H1 (cell line): ENCODE results near the gene FBP1. TPM values are rescaled to one million over a fixed set of nuclear protein-coding genes. Genes with fewer than 3 reads are reported as not detected.

ENCODE experiments used
- CTCF ChIA-PET: fragments of 300-600 bp; sonication (Branson Sonifier 250); formaldehyde crosslinking; loops from one replicate; lab custom pipeline; 2021; ENCODE audit not compliant: partially characterized antibody; lab: Charles Lee
- POLR2A ChIA-PET: fragments of 300-600 bp; sonication (Branson Sonifier 250); formaldehyde crosslinking; loops from one replicate; lab custom pipeline; 2021; ENCODE audit warnings: inconsistent platforms; ENCODE audit not compliant: partially characterized antibody; lab: Charles Lee
- DNase-seq, 2 experiments: peaks; one replicate each; pipeline versions ENCODE4 v3.0.0 to v3.0.0-alpha.2; 2010 to 2022; ENCODE audit warnings: low spot score in 2 of 2, low read depth in 1 of 2, mixed read lengths in 1 of 2
- FAIRE-seq: peaks from 2 replicates; lab custom pipeline; 2011; peaks lifted over from hg19 to GRCh38; lab: Jason Lieb, UNC
- H2AFZ ChIP-seq: 2 replicates; pipeline ENCODE4 v1.8.1; 2012; ENCODE audit warnings: low read length, inconsistent platforms
- H2AK5ac ChIP-seq: 2 replicates; pipeline ENCODE4 v1.6.1; 2013; ENCODE audit warnings: low read depth, low read length
- H2BK120ac ChIP-seq: replicated peaks from 2 replicates; pipeline ENCODE3; 2013; ENCODE audit warnings: low read depth, low read length, inconsistent platforms
- H2BK12ac ChIP-seq: 2 replicates; pipeline ENCODE4 v1.6.1; 2013; ENCODE audit warnings: low read depth, low read length
- H2BK15ac ChIP-seq: 2 replicates; pipeline ENCODE4 v1.6.1; 2013; ENCODE audit warnings: low read length
- H2BK20ac ChIP-seq: 2 replicates; pipeline ENCODE4 v1.6.1; 2013; ENCODE audit warnings: low read length
- H2BK5ac ChIP-seq: 2 replicates; pipeline ENCODE4 v1.6.1; 2013; ENCODE audit warnings: low read depth, low read length
- H3K14ac ChIP-seq: 2 replicates; pipeline ENCODE4 v1.6.1; 2013; ENCODE audit warnings: inconsistent platforms; ENCODE audit not compliant: insufficient read length
- H3K18ac ChIP-seq: 2 replicates; pipeline ENCODE4 v1.6.1; 2013; ENCODE audit warnings: low read length; ENCODE audit errors: extremely low read depth
- H3K23ac ChIP-seq: 2 replicates; pipeline ENCODE4 v1.6.1; 2013; ENCODE audit warnings: inconsistent platforms; ENCODE audit not compliant: insufficient read length
- H3K23me2 ChIP-seq: 2 replicates; pipeline ENCODE4 v1.6.1; 2013; ENCODE audit warnings: low read depth, low read length
- H3K27ac ChIP-seq: 2 replicates; pipeline ENCODE4 v1.6.1; 2011; ENCODE audit warnings: low read depth, low read length, inconsistent platforms
- H3K27me3 ChIP-seq, 4 experiments: replicated peaks in 1 of 4; 1 replicate in 1 of 4; 2 replicates in 3 of 4; pipeline versions ENCODE4 v1.6.1 to v1.8.1; 2011 to 2013; ENCODE audit warnings: low read length in 3 of 4, mild to moderate bottlenecking in 3 of 4, inconsistent platforms in 2 of 4, mixed read lengths in 2 of 4, moderate library complexity in 1 of 4; ENCODE audit not compliant: control insufficient read depth in 3 of 4, insufficient read depth in 3 of 4; ENCODE audit errors: extremely low read depth in 1 of 4
- H3K36me3 ChIP-seq, 4 experiments: 2 replicates each; pipeline versions ENCODE4 v1.6.1 to v1.8.1; 2011 to 2013; ENCODE audit warnings: mild to moderate bottlenecking in 4 of 4, low read length in 3 of 4, moderate library complexity in 2 of 4, control low read depth in 1 of 4, inconsistent platforms in 1 of 4; ENCODE audit not compliant: insufficient read depth in 4 of 4, control insufficient read depth in 2 of 4
- H3K4ac ChIP-seq: replicated peaks from 2 replicates; pipeline ENCODE3; 2013; ENCODE audit warnings: low read length, low read depth, mixed read lengths, inconsistent platforms; ENCODE audit not compliant: insufficient read length
- H3K4me1 ChIP-seq, 4 experiments: replicated peaks in 1 of 4; 1 replicate in 1 of 4; 2 replicates in 3 of 4; pipeline versions ENCODE4 v1.6.1 to v1.8.1; 2011 to 2013; ENCODE audit warnings: low read length in 3 of 4, inconsistent platforms in 2 of 4, mixed read lengths in 1 of 4; ENCODE audit not compliant: insufficient read depth in 4 of 4, control insufficient read depth in 3 of 4
- H3K4me2 ChIP-seq, 2 experiments: 2 replicates each; pipeline versions ENCODE4 v1.6.1 to v1.8.1; 2011 to 2013; ENCODE audit warnings: low read depth in 2 of 2, low read length in 2 of 2, control low read depth in 1 of 2, inconsistent platforms in 1 of 2, mild to moderate bottlenecking in 1 of 2; ENCODE audit not compliant: insufficient read depth in 1 of 2
- H3K4me3 ChIP-seq, 4 experiments: fragments of 200-600, 300-600 bp in 1 of 4; sonication (generic), shearing (Covaris generic), sonication (Bioruptor Twin) in 1 of 4; 2 replicates each; pipeline versions ENCODE4 v1.5.1 to v1.8.1; 2011 to 2016; ENCODE audit warnings: low read length in 4 of 4, low read depth in 3 of 4, control low read depth in 2 of 4, inconsistent platforms in 2 of 4, mild to moderate bottlenecking in 2 of 4, mixed read lengths in 1 of 4, moderate library complexity in 1 of 4; ENCODE audit not compliant: insufficient read depth in 2 of 4; ENCODE audit errors: extremely low read depth in 1 of 4
- H3K56ac ChIP-seq: replicated peaks from 2 replicates; pipeline ENCODE3; 2013; ENCODE audit warnings: low read depth, mild to moderate bottlenecking, mixed read lengths, low read length, inconsistent platforms; ENCODE audit not compliant: insufficient read length
- H3K79me1 ChIP-seq: 2 replicates; pipeline ENCODE4 v1.6.1; 2013; ENCODE audit warnings: low read depth, low read length, control low read depth
- H3K79me2 ChIP-seq, 2 experiments: 2 replicates each; pipeline versions ENCODE4 v1.6.1 to v1.8.1; 2012 to 2013; ENCODE audit warnings: low read length in 2 of 2, mild to moderate bottlenecking in 2 of 2, inconsistent platforms in 1 of 2; ENCODE audit not compliant: insufficient read depth in 2 of 2, control insufficient read depth in 1 of 2
- H3K9ac ChIP-seq, 4 experiments: replicated peaks in 1 of 4; 1 replicate in 1 of 4; 2 replicates in 3 of 4; pipeline versions ENCODE4 v1.6.1 to v1.8.1; 2011 to 2013; ENCODE audit warnings: low read depth in 3 of 4, low read length in 3 of 4, control low read depth in 2 of 4, mild to moderate bottlenecking in 2 of 4, moderate library complexity in 2 of 4, inconsistent platforms in 1 of 4; ENCODE audit errors: extremely low read depth in 1 of 4
- H3K9me3 ChIP-seq, 2 experiments: 2 replicates each; pipeline versions ENCODE4 v1.6.1 to v1.8.1; 2012 to 2013; ENCODE audit warnings: mild to moderate bottlenecking in 2 of 2, moderate library complexity in 2 of 2, control low read depth in 1 of 2, inconsistent platforms in 1 of 2, low read depth in 1 of 2, low read length in 1 of 2, mixed read lengths in 1 of 2; ENCODE audit not compliant: insufficient read depth in 2 of 2
- H4K20me1 ChIP-seq, 2 experiments: replicated peaks in 1 of 2; 2 replicates each; pipeline versions ENCODE3 to v1.8.1; 2011 to 2013; ENCODE audit warnings: inconsistent platforms in 2 of 2, low read length in 2 of 2, mild to moderate bottlenecking in 1 of 2; ENCODE audit not compliant: insufficient read depth in 2 of 2, control insufficient read depth in 1 of 2
- H4K5ac ChIP-seq: 2 replicates; pipeline ENCODE4 v1.6.1; 2013; ENCODE audit warnings: low read length, low read depth, mixed read lengths, inconsistent platforms; ENCODE audit not compliant: insufficient read length
- H4K8ac ChIP-seq: 2 replicates; pipeline ENCODE4 v1.8.0; 2013; ENCODE audit warnings: mild to moderate bottlenecking, moderate library complexity, low read length, inconsistent platforms; ENCODE audit not compliant: insufficient read depth; ENCODE audit errors: extremely low read depth
- H4K91ac ChIP-seq: replicated peaks from 2 replicates; pipeline ENCODE3; 2013; ENCODE audit warnings: low read length, mixed read lengths, inconsistent platforms; ENCODE audit not compliant: insufficient read length
- BCL11A ChIP-seq, 2 experiments: IDR thresholded peaks; one replicate each; pipeline ENCODE4 v1.6.1; 2011; ENCODE audit warnings: low read depth in 2 of 2, low read length in 2 of 2, mild to moderate bottlenecking in 2 of 2
- BRCA1 ChIP-seq: IDR thresholded peaks from 2 replicates; pipeline ENCODE4 v1.6.1; 2012; ENCODE audit warnings: low read depth, low read length, improper control_type of control experiment
- CREB1 ChIP-seq: IDR thresholded peaks from 2 replicates; pipeline ENCODE4 v1.6.1; 2012; ENCODE audit warnings: inconsistent platforms
- HDAC2 ChIP-seq, 2 experiments: fragments of 300-600 bp in 1 of 2; sonication (generic) in 1 of 2; IDR thresholded peaks; 2 replicates each; pipeline ENCODE4 v1.6.1; 2011 to 2012; ENCODE audit warnings: low read depth in 2 of 2, low read length in 2 of 2, mild to moderate bottlenecking in 2 of 2, moderate library complexity in 2 of 2, borderline replicate concordance in 1 of 2, inconsistent platforms in 1 of 2
- JUN ChIP-seq: IDR thresholded peaks from 2 replicates; pipeline ENCODE4 v1.6.1; 2011; ENCODE audit warnings: low read depth, mild to moderate bottlenecking, improper control_type of control experiment, low read length
- NRF1 ChIP-seq: IDR thresholded peaks from 2 replicates; pipeline ENCODE4 v1.6.1; 2011; ENCODE audit warnings: mild to moderate bottlenecking, low read depth, low read length, improper control_type of control experiment
- POU5F1 ChIP-seq: IDR thresholded peaks from 2 replicates; pipeline ENCODE4 v1.6.1; 2011; ENCODE audit warnings: low read depth, mild to moderate bottlenecking, low read length, moderate library complexity
- SP4 ChIP-seq: IDR thresholded peaks from 2 replicates; pipeline ENCODE4 v1.6.1; 2012; ENCODE audit warnings: low read length, inconsistent platforms
- SUZ12 ChIP-seq: fragments of 200-600 bp; sonication (generic); IDR thresholded peaks from 2 replicates; pipeline ENCODE4 v1.6.1; 2012; ENCODE audit warnings: mild to moderate bottlenecking, inconsistent platforms, low read length, moderate library complexity, mixed read lengths
- YY1 ChIP-seq: IDR thresholded peaks from 2 replicates; pipeline ENCODE4 v1.6.1; 2011; ENCODE audit warnings: low read depth, mild to moderate bottlenecking, low read length
- WGBS, 2 experiments: shearing (Covaris generic) in 1 of 2; methylation state at CpG; one replicate each; pipeline versions ENCODE4 v1.1.6 to v1.1.7; 2013 to 2015; ENCODE audit warnings: low lambda C conversion rate in 2 of 2, mixed read lengths in 2 of 2, inconsistent platforms in 1 of 2, low coverage in 1 of 2, missing lambda C conversion rate in 1 of 2; ENCODE audit not compliant: insufficient replicate concordance in 2 of 2, insufficient coverage in 1 of 2, insufficient read length in 1 of 2; ENCODE audit errors: extremely low coverage in 1 of 2, missing lambda C conversion rate in 1 of 2; 5-methylcytosine and 5-hydroxymethylcytosine counted together
- polyA plus RNA-seq, 7 experiments: library from polyadenylated mRNA; depleted of rRNA in 3 of 7; stranded (reverse) in 5 of 7; unstranded in 2 of 7; fragments of >200 nt in 5 of 7; fragments of 200-250 nt in 2 of 7; gene quantifications; 1 replicate in 5 of 7; 2 replicates in 1 of 7; 4 replicates in 1 of 7; pipeline versions ENCODE4 v1.2.1 to v1.2.3, GENCODE V29; 2011 to 2013; ENCODE audit warnings: missing spikeins in 2 of 7, mixed read lengths in 2 of 7
- total RNA-seq: library from RNA; stranded (reverse); fragmentation: NEBNext Ultra II Directional; extraction: Animal tissue kit (Norgen Biotek cat#: 25700); gene quantifications from 2 replicates; pipeline ENCODE4 v1.2.1, GENCODE V29; 2021
- TF ChIP-seq, protein P1 (sequence below): IDR thresholded peaks from 2 replicates; pipeline ENCODE4 v1.6.1; 2012; ENCODE audit warnings: inconsistent platforms
- TF ChIP-seq, protein P2 (sequence below): IDR thresholded peaks from 2 replicates; pipeline ENCODE4 v1.6.1; 2012; ENCODE audit warnings: inconsistent platforms

FBP1 gene
- total and polyA plus RNA-seq, 2 of the 8 experiments (the other 6 are each of a cell fraction or from before 2014, with no cell fraction given) = 1.0 to 4.1 TPM

DNA sequence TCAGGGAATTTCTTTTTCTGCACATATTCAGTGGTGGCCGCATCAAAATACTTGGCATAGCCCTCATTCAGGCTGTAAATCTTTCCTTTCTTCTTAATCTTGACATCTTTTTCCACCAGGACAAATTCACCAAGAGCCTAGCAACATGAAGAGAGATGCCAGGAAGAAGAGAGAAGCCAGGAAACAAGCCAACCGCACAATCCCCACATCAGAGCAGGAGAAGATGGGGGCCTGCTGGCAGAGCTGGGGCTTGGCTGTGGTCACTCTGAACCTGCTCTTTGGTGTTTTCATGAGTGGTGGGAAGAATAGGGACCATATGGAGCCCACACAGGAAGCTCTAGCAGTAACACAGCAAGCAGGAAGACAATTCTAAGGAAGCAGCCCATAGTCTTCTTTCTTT, 72.0 kb downstream of the FBP1 start:
- no peaks in the 10 kb centered on the region for H3K9me3 ChIP-seq
- H2BK5ac ChIP-seq = no peak overlapping the region
- no peak overlapping the region for H3K14ac ChIP-seq
- peaks cover 0 to 4% (median 2%) of the 10 kb centered on the region in 4 experiments; a peak in 1 of 8 replicates for H3K36me3 ChIP-seq
- no peak overlapping the region for H3K9ac ChIP-seq
- no peak overlapping the region for H4K5ac ChIP-seq
- H4K8ac ChIP-seq = no peak overlapping the region
- H3K4me1 ChIP-seq = peaks cover 0 to 7% (median 1%) of the 10 kb centered on the region in 4 experiments; a peak in 2 of 7 replicates
- H2AFZ ChIP-seq = no peak overlapping the region
- no peak overlapping the region for H3K56ac ChIP-seq
- TF ChIP-seq NRF1 (no peak), SUZ12 (no peak), CREB1 (no peak), JUN (no peak), YY1 (no peak), POU5F1 (no peak), HDAC2 (IDR thresholded peaks at IDR 0.05; ENCODE audit: borderline replicate concordance in 1 of 2, low read depth in 2 of 2, low read length in 2 of 2) (no peak), BRCA1 (no peak), BCL11A (IDR thresholded peaks at IDR 0.05; ENCODE audit: low read depth in 2 of 2, low read length in 2 of 2) (no peak), SP4 (no peak)
- TF ChIP-seq, protein P1, sequence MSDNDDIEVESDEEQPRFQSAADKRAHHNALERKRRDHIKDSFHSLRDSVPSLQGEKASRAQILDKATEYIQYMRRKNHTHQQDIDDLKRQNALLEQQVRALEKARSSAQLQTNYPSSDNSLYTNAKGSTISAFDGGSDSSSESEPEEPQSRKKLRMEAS = no peak
- TF ChIP-seq, protein P2, sequence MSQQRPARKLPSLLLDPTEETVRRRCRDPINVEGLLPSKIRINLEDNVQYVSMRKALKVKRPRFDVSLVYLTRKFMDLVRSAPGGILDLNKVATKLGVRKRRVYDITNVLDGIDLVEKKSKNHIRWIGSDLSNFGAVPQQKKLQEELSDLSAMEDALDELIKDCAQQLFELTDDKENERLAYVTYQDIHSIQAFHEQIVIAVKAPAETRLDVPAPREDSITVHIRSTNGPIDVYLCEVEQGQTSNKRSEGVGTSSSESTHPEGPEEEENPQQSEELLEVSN = no peak
- TF ChIP-seq, all 59 proteins: peak for 0
- Histone ChIP-seq H3K23me2 (no peaks in the 10 kb centered on the region), H3K18ac (no peak overlapping the region), H3K27ac (no peak overlapping the region), H2BK12ac (no peak overlapping the region), H3K4ac (no peak overlapping the region), H2BK20ac (no peak overlapping the region), H3K4me2 (no peak overlapping the region), H3K79me1 (no peaks in the 10 kb centered on the region), H3K4me3 (no peak overlapping the region), H3K27me3 (peaks cover 0 to 2% (median 0%) of the 10 kb centered on the region in 4 experiments; a peak in 1 of 7 replicates), H2AK5ac (no peak overlapping the region), H4K20me1 (no peaks in the 10 kb centered on the region), H2BK120ac (no peak overlapping the region), H4K91ac (no peak overlapping the region), H2BK15ac (no peak overlapping the region), H3K79me2 (no peaks in the 10 kb centered on the region), H3K23ac (no peak overlapping the region)
- ChIA-PET CTCF (interaction anchor here (0.7 to 1.7 kb wide), 2 partner anchors 21 to 410 kb away, joined by 4 read pairs; no protein-coding TSS in a partner anchor), POLR2A (interaction anchor here (0.9 kb wide), 1 partner anchor 13 kb away, joined by 4 read pairs; no protein-coding TSS in a partner anchor)
- no peak for DNase-seq
- 87% methylated on average over 1 of the region's 2 CpGs; no CpG with 5 or more reads in 1 of the 2 experiments for WGBS, 2 experiments
- no peak for FAIRE-seq
